ENCODE measurements around the gene ERG.
A peak's percentile ranks its signal among the peaks of the same experiment; 100 is the strongest.

ERG gene

GRCh38 chr21:38358098-38358497, 140.2 kb downstream of the ERG start:
- no peak for DNase-seq (ENCODE audit: low read depth in 3 of 3)

- no peak for DNase-seq (ENCODE audit: low read depth in 3 of 3)
These were observed 141.2 kb downstream of the ERG start for GRCh38 chr21:38356883-38357625.

- DNase-seq (ENCODE audit: low read depth in 3 of 3): peak; percentile 52 to 75 (median 64)
These were observed 142.1 kb downstream of the ERG start for GRCh38 chr21:38355992-38356781.

GRCh38 chr21:38355353-38355752, 142.9 kb downstream of the ERG start:
- no peak for DNase-seq (ENCODE audit: low read depth in 3 of 3)

GRCh38 chr21:38354746-38355145, 143.5 kb downstream of the ERG start:
- DNase-seq (ENCODE audit: low read depth in 3 of 3): no peak

GRCh38 chr21:38354231-38354630, 144.0 kb downstream of the ERG start:
- DNase-seq (ENCODE audit: low read depth in 3 of 3): no peak

- peak; percentile 12 to 50 (median 33) for DNase-seq (ENCODE audit: low read depth in 3 of 3)
These were observed 145.6 kb downstream of the ERG start for GRCh38 chr21:38352536-38353219.

- no peak for DNase-seq (ENCODE audit: low read depth in 3 of 3)
These were observed 146.2 kb downstream of the ERG start for GRCh38 chr21:38351961-38352521.

GRCh38 chr21:38351176-38351959, 146.9 kb downstream of the ERG start:
- DNase-seq (ENCODE audit: low read depth in 3 of 3): no peak

GRCh38 chr21:38350684-38351083, 147.6 kb downstream of the ERG start:
- no peak for DNase-seq (ENCODE audit: low read depth in 3 of 3)

- DNase-seq (ENCODE audit: low read depth in 3 of 3): no peak
These were observed 148.3 kb downstream of the ERG start for GRCh38 chr21:38349977-38350376.

- DNase-seq (ENCODE audit: low read depth in 3 of 3): no peak
These were observed 149.0 kb downstream of the ERG start for GRCh38 chr21:38349111-38349746.

- no peak for DNase-seq (ENCODE audit: low read depth in 3 of 3)
These were observed 152.0 kb downstream of the ERG start for GRCh38 chr21:38346286-38346685.

- DNase-seq (ENCODE audit: low read depth in 3 of 3): no peak
These were observed 154.6 kb downstream of the ERG start for GRCh38 chr21:38343691-38344090.

GRCh38 chr21:38342739-38343138, 155.5 kb downstream of the ERG start:
- no peak for DNase-seq (ENCODE audit: low read depth in 3 of 3)

- DNase-seq (ENCODE audit: low read depth in 3 of 3): no peak
These were observed 156.7 kb downstream of the ERG start for GRCh38 chr21:38341546-38342012.

GRCh38 chr21:38340131-38340530, 158.1 kb downstream of the ERG start:
- DNase-seq (ENCODE audit: low read depth in 3 of 3): no peak

- no peak for DNase-seq (ENCODE audit: low read depth in 3 of 3)
These were observed 160.5 kb downstream of the ERG start for GRCh38 chr21:38337793-38338192.

GRCh38 chr21:38334866-38335265, 163.4 kb downstream of the ERG start:
- no peak for DNase-seq (ENCODE audit: low read depth in 3 of 3)

- DNase-seq (ENCODE audit: low read depth in 3 of 3): no peak
These were observed 164.7 kb downstream of the ERG start for GRCh38 chr21:38333301-38334272.
